ENCODE measurements around the gene MRPL46. TPM values are rescaled to one million over a fixed set of nuclear protein-coding genes. Genes with fewer than 3 reads are reported as not detected.

The MRPL46 gene
- total and polyA plus RNA-seq, 2 of the 8 experiments (the other 6 are each of a cell fraction or from before 2014, with no cell fraction given): 17.2 to 24.5 TPM

GRCh38 chr15:88487178-88487795, 20.1 kb upstream of the MRPL46 start (continued):
- TF ChIP-seq CHD7 (IDR thresholded peaks at IDR 0.05; ENCODE audit: insufficient replicate concordance, low read length) (no peak), RAD21 (IDR thresholded peaks at IDR 0.05 in 1 of 2, conservative IDR thresholded peaks at IDR 0.05 in 1 of 2; ENCODE audit: low read depth in 2 of 2, low read length in 2 of 2) (peak; percentile 20 to 43; a peak in 2 of 4 replicates)

All from H1 (cell line).